Liver (tissue), 3 donors: ENCODE data around the gene PPL.

Experiments
- EGR1 ChIP-seq, 2 donors: IDR thresholded peaks; 2 replicates each; pipeline ENCODE4 v1.6.1; 2016 to 2018; ENCODE audit warnings: antibody characterized with exemption in 2 of 2, low read depth in 2 of 2
- FOXA1 ChIP-seq: IDR thresholded peaks from 2 replicates; pipeline ENCODE4 v1.6.1; 2016; ENCODE audit warnings: antibody characterized with exemption
- FOXA2 ChIP-seq: IDR thresholded peaks from 2 replicates; pipeline ENCODE4 v1.6.1; 2016; ENCODE audit warnings: antibody characterized with exemption
- JUND ChIP-seq, 2 donors: IDR thresholded peaks; 2 replicates each; pipeline ENCODE4 v1.6.1; 2016; ENCODE audit warnings: antibody characterized with exemption in 2 of 2
- NR2F2 ChIP-seq: IDR thresholded peaks from 2 replicates; pipeline ENCODE4 v1.6.1; 2016; ENCODE audit warnings: antibody characterized with exemption
- SP1 ChIP-seq: IDR thresholded peaks from 2 replicates; pipeline ENCODE4 v1.6.1; 2018; ENCODE audit warnings: antibody characterized with exemption, mild to moderate bottlenecking
- TAF1 ChIP-seq: conservative IDR thresholded peaks from 2 replicates; pipeline ENCODE4 v1.6.1; 2016; ENCODE audit warnings: antibody characterized with exemption, mild to moderate bottlenecking
- YY1 ChIP-seq: IDR thresholded peaks from 2 replicates; pipeline ENCODE4 v1.6.1; 2016; ENCODE audit warnings: antibody characterized with exemption, mild to moderate bottlenecking
- TF ChIP-seq, protein P1 (sequence below): fragments of 150-350 bp; IDR thresholded peaks from 2 replicates; pipeline ENCODE4 v1.5.1; 2017; ENCODE audit warnings: improper control_type of control experiment, low read depth, low read length; ENCODE audit not compliant: missing input control
- TF ChIP-seq, protein P2 (sequence below): IDR thresholded peaks from 2 replicates; pipeline ENCODE4 v1.6.1; 2016; ENCODE audit warnings: antibody characterized with exemption, mild to moderate bottlenecking
- TF ChIP-seq, protein P3 (sequence below): IDR thresholded peaks from 2 replicates; pipeline ENCODE4 v1.6.1; 2016; ENCODE audit warnings: antibody characterized with exemption
- TF ChIP-seq, protein P4 (sequence below): IDR thresholded peaks from 2 replicates; pipeline ENCODE4 v1.6.1; 2016; ENCODE audit warnings: antibody characterized with exemption
- donor health status: healthy.
- donor health status: healthy.

DNA sequence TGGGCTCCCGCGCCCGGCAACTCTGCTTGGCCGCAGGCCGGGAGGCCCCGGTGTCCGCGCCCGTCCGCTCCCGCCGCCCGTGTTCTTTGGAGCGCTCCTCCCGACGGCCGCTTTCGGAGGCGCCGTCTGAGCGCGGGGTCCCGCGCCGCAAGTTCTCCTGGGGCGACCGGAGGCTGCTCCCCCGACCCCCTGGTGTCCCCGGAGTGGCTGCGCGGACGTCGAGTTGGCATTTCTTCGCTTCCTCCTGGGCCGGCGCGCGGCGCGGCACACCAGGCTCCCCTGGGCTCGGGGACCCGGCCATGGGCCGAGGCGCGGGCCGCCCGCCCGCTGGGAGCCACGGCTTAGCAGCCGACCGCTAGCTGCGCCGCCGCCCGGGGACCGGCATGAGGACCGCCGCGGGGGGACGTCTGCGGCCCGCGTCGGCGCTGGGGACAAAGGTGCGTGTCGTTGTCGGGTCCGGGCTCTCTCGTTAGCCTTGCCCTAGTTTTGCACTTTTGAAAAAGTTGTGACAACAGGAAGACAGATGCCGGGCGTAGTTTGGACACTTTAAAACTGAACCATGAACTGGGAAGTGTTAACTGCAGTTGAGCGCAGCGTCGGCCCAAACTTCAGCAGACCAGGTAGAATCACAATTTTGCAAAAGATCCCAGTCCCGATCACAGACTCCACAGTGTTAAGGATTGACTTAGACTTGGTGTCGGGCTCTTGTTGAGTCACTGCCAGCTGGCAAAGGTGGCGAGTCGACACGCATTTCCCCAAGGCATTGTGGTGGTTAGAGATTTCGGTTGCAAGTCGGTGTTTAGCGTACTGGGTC, 89.0 kb downstream of the PPL start:
- TF ChIP-seq, protein P1, sequence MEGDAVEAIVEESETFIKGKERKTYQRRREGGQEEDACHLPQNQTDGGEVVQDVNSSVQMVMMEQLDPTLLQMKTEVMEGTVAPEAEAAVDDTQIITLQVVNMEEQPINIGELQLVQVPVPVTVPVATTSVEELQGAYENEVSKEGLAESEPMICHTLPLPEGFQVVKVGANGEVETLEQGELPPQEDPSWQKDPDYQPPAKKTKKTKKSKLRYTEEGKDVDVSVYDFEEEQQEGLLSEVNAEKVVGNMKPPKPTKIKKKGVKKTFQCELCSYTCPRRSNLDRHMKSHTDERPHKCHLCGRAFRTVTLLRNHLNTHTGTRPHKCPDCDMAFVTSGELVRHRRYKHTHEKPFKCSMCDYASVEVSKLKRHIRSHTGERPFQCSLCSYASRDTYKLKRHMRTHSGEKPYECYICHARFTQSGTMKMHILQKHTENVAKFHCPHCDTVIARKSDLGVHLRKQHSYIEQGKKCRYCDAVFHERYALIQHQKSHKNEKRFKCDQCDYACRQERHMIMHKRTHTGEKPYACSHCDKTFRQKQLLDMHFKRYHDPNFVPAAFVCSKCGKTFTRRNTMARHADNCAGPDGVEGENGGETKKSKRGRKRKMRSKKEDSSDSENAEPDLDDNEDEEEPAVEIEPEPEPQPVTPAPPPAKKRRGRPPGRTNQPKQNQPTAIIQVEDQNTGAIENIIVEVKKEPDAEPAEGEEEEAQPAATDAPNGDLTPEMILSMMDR = no peak
- TF ChIP-seq SP1 (peak; percentile 15), TAF1 (no peak), FOXA2 (no peak), YY1 (no peak), FOXA1 (no peak), NR2F2 (no peak), JUND (IDR thresholded peaks at IDR 0.05) (no peak), EGR1 (IDR thresholded peaks at IDR 0.05; ENCODE audit: low read depth in 2 of 2) (no peak)
- TF ChIP-seq, protein P2, sequence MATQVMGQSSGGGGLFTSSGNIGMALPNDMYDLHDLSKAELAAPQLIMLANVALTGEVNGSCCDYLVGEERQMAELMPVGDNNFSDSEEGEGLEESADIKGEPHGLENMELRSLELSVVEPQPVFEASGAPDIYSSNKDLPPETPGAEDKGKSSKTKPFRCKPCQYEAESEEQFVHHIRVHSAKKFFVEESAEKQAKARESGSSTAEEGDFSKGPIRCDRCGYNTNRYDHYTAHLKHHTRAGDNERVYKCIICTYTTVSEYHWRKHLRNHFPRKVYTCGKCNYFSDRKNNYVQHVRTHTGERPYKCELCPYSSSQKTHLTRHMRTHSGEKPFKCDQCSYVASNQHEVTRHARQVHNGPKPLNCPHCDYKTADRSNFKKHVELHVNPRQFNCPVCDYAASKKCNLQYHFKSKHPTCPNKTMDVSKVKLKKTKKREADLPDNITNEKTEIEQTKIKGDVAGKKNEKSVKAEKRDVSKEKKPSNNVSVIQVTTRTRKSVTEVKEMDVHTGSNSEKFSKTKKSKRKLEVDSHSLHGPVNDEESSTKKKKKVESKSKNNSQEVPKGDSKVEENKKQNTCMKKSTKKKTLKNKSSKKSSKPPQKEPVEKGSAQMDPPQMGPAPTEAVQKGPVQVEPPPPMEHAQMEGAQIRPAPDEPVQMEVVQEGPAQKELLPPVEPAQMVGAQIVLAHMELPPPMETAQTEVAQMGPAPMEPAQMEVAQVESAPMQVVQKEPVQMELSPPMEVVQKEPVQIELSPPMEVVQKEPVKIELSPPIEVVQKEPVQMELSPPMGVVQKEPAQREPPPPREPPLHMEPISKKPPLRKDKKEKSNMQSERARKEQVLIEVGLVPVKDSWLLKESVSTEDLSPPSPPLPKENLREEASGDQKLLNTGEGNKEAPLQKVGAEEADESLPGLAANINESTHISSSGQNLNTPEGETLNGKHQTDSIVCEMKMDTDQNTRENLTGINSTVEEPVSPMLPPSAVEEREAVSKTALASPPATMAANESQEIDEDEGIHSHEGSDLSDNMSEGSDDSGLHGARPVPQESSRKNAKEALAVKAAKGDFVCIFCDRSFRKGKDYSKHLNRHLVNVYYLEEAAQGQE = no peak
- TF ChIP-seq, protein P3, sequence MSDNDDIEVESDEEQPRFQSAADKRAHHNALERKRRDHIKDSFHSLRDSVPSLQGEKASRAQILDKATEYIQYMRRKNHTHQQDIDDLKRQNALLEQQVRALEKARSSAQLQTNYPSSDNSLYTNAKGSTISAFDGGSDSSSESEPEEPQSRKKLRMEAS = no peak
- TF ChIP-seq, protein P4, sequence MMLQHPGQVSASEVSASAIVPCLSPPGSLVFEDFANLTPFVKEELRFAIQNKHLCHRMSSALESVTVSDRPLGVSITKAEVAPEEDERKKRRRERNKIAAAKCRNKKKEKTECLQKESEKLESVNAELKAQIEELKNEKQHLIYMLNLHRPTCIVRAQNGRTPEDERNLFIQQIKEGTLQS = no peak
